H1 (cell line): ENCODE results near the gene MBOAT2. TPM values are rescaled to one million over a fixed set of nuclear protein-coding genes. Genes with fewer than 3 reads are reported as not detected.

Experiments used
- CTCF ChIA-PET: fragments of 300-600 bp; sonication (Branson Sonifier 250); formaldehyde crosslinking; loops from one replicate; lab custom pipeline; 2021; ENCODE audit not compliant: partially characterized antibody; lab: Charles Lee
- POLR2A ChIA-PET: fragments of 300-600 bp; sonication (Branson Sonifier 250); formaldehyde crosslinking; loops from one replicate; lab custom pipeline; 2021; ENCODE audit warnings: inconsistent platforms; ENCODE audit not compliant: partially characterized antibody; lab: Charles Lee
- DNase-seq, 2 experiments: peaks; one replicate each; pipeline versions ENCODE4 v3.0.0 to v3.0.0-alpha.2; 2010 to 2022; ENCODE audit warnings: low spot score in 2 of 2, low read depth in 1 of 2, mixed read lengths in 1 of 2
- FAIRE-seq: peaks from 2 replicates; lab custom pipeline; 2011; peaks lifted over from hg19 to GRCh38; lab: Jason Lieb, UNC
- H2AFZ ChIP-seq: 2 replicates; pipeline ENCODE4 v1.8.1; 2012; ENCODE audit warnings: low read length, inconsistent platforms
- H2AK5ac ChIP-seq: 2 replicates; pipeline ENCODE4 v1.6.1; 2013; ENCODE audit warnings: low read depth, low read length
- H2BK120ac ChIP-seq: replicated peaks from 2 replicates; pipeline ENCODE3; 2013; ENCODE audit warnings: low read depth, low read length, inconsistent platforms
- H2BK12ac ChIP-seq: 2 replicates; pipeline ENCODE4 v1.6.1; 2013; ENCODE audit warnings: low read depth, low read length
- H2BK15ac ChIP-seq: 2 replicates; pipeline ENCODE4 v1.6.1; 2013; ENCODE audit warnings: low read length
- H2BK20ac ChIP-seq: 2 replicates; pipeline ENCODE4 v1.6.1; 2013; ENCODE audit warnings: low read length
- H2BK5ac ChIP-seq: 2 replicates; pipeline ENCODE4 v1.6.1; 2013; ENCODE audit warnings: low read depth, low read length
- H3K14ac ChIP-seq: 2 replicates; pipeline ENCODE4 v1.6.1; 2013; ENCODE audit warnings: inconsistent platforms; ENCODE audit not compliant: insufficient read length
- H3K18ac ChIP-seq: 2 replicates; pipeline ENCODE4 v1.6.1; 2013; ENCODE audit warnings: low read length; ENCODE audit errors: extremely low read depth
- H3K23ac ChIP-seq: 2 replicates; pipeline ENCODE4 v1.6.1; 2013; ENCODE audit warnings: inconsistent platforms; ENCODE audit not compliant: insufficient read length
- H3K23me2 ChIP-seq: 2 replicates; pipeline ENCODE4 v1.6.1; 2013; ENCODE audit warnings: low read depth, low read length
- H3K27ac ChIP-seq: 2 replicates; pipeline ENCODE4 v1.6.1; 2011; ENCODE audit warnings: low read depth, low read length, inconsistent platforms
- H3K27me3 ChIP-seq, 4 experiments: replicated peaks in 1 of 4; 1 replicate in 1 of 4; 2 replicates in 3 of 4; pipeline versions ENCODE4 v1.6.1 to v1.8.1; 2011 to 2013; ENCODE audit warnings: low read length in 3 of 4, mild to moderate bottlenecking in 3 of 4, inconsistent platforms in 2 of 4, mixed read lengths in 2 of 4, moderate library complexity in 1 of 4; ENCODE audit not compliant: control insufficient read depth in 3 of 4, insufficient read depth in 3 of 4; ENCODE audit errors: extremely low read depth in 1 of 4
- H3K36me3 ChIP-seq, 4 experiments: 2 replicates each; pipeline versions ENCODE4 v1.6.1 to v1.8.1; 2011 to 2013; ENCODE audit warnings: mild to moderate bottlenecking in 4 of 4, low read length in 3 of 4, moderate library complexity in 2 of 4, control low read depth in 1 of 4, inconsistent platforms in 1 of 4; ENCODE audit not compliant: insufficient read depth in 4 of 4, control insufficient read depth in 2 of 4
- H3K4ac ChIP-seq: replicated peaks from 2 replicates; pipeline ENCODE3; 2013; ENCODE audit warnings: low read length, low read depth, mixed read lengths, inconsistent platforms; ENCODE audit not compliant: insufficient read length
- H3K4me1 ChIP-seq, 4 experiments: replicated peaks in 1 of 4; 1 replicate in 1 of 4; 2 replicates in 3 of 4; pipeline versions ENCODE4 v1.6.1 to v1.8.1; 2011 to 2013; ENCODE audit warnings: low read length in 3 of 4, inconsistent platforms in 2 of 4, mixed read lengths in 1 of 4; ENCODE audit not compliant: insufficient read depth in 4 of 4, control insufficient read depth in 3 of 4
- H3K4me2 ChIP-seq, 2 experiments: 2 replicates each; pipeline versions ENCODE4 v1.6.1 to v1.8.1; 2011 to 2013; ENCODE audit warnings: low read depth in 2 of 2, low read length in 2 of 2, control low read depth in 1 of 2, inconsistent platforms in 1 of 2, mild to moderate bottlenecking in 1 of 2; ENCODE audit not compliant: insufficient read depth in 1 of 2
- H3K4me3 ChIP-seq, 4 experiments: fragments of 200-600, 300-600 bp in 1 of 4; sonication (generic), shearing (Covaris generic), sonication (Bioruptor Twin) in 1 of 4; 2 replicates each; pipeline versions ENCODE4 v1.5.1 to v1.8.1; 2011 to 2016; ENCODE audit warnings: low read length in 4 of 4, low read depth in 3 of 4, control low read depth in 2 of 4, inconsistent platforms in 2 of 4, mild to moderate bottlenecking in 2 of 4, mixed read lengths in 1 of 4, moderate library complexity in 1 of 4; ENCODE audit not compliant: insufficient read depth in 2 of 4; ENCODE audit errors: extremely low read depth in 1 of 4
- H3K56ac ChIP-seq: replicated peaks from 2 replicates; pipeline ENCODE3; 2013; ENCODE audit warnings: low read depth, mild to moderate bottlenecking, mixed read lengths, low read length, inconsistent platforms; ENCODE audit not compliant: insufficient read length
- H3K79me1 ChIP-seq: 2 replicates; pipeline ENCODE4 v1.6.1; 2013; ENCODE audit warnings: low read depth, low read length, control low read depth
- H3K79me2 ChIP-seq, 2 experiments: 2 replicates each; pipeline versions ENCODE4 v1.6.1 to v1.8.1; 2012 to 2013; ENCODE audit warnings: low read length in 2 of 2, mild to moderate bottlenecking in 2 of 2, inconsistent platforms in 1 of 2; ENCODE audit not compliant: insufficient read depth in 2 of 2, control insufficient read depth in 1 of 2
- H3K9ac ChIP-seq, 4 experiments: replicated peaks in 1 of 4; 1 replicate in 1 of 4; 2 replicates in 3 of 4; pipeline versions ENCODE4 v1.6.1 to v1.8.1; 2011 to 2013; ENCODE audit warnings: low read depth in 3 of 4, low read length in 3 of 4, control low read depth in 2 of 4, mild to moderate bottlenecking in 2 of 4, moderate library complexity in 2 of 4, inconsistent platforms in 1 of 4; ENCODE audit errors: extremely low read depth in 1 of 4
- H3K9me3 ChIP-seq, 2 experiments: 2 replicates each; pipeline versions ENCODE4 v1.6.1 to v1.8.1; 2012 to 2013; ENCODE audit warnings: mild to moderate bottlenecking in 2 of 2, moderate library complexity in 2 of 2, control low read depth in 1 of 2, inconsistent platforms in 1 of 2, low read depth in 1 of 2, low read length in 1 of 2, mixed read lengths in 1 of 2; ENCODE audit not compliant: insufficient read depth in 2 of 2
- H4K20me1 ChIP-seq, 2 experiments: replicated peaks in 1 of 2; 2 replicates each; pipeline versions ENCODE3 to v1.8.1; 2011 to 2013; ENCODE audit warnings: inconsistent platforms in 2 of 2, low read length in 2 of 2, mild to moderate bottlenecking in 1 of 2; ENCODE audit not compliant: insufficient read depth in 2 of 2, control insufficient read depth in 1 of 2
- H4K5ac ChIP-seq: 2 replicates; pipeline ENCODE4 v1.6.1; 2013; ENCODE audit warnings: low read length, low read depth, mixed read lengths, inconsistent platforms; ENCODE audit not compliant: insufficient read length
- H4K8ac ChIP-seq: 2 replicates; pipeline ENCODE4 v1.8.0; 2013; ENCODE audit warnings: mild to moderate bottlenecking, moderate library complexity, low read length, inconsistent platforms; ENCODE audit not compliant: insufficient read depth; ENCODE audit errors: extremely low read depth
- H4K91ac ChIP-seq: replicated peaks from 2 replicates; pipeline ENCODE3; 2013; ENCODE audit warnings: low read length, mixed read lengths, inconsistent platforms; ENCODE audit not compliant: insufficient read length
- ATF3 ChIP-seq: IDR thresholded peaks from 2 replicates; pipeline ENCODE4 v1.6.1; 2011; ENCODE audit warnings: low read depth, mild to moderate bottlenecking, low read length; ENCODE audit not compliant: insufficient read depth
- BCL11A ChIP-seq, 2 experiments: IDR thresholded peaks; one replicate each; pipeline ENCODE4 v1.6.1; 2011; ENCODE audit warnings: low read depth in 2 of 2, low read length in 2 of 2, mild to moderate bottlenecking in 2 of 2
- HDAC2 ChIP-seq, 2 experiments: fragments of 300-600 bp in 1 of 2; sonication (generic) in 1 of 2; IDR thresholded peaks; 2 replicates each; pipeline ENCODE4 v1.6.1; 2011 to 2012; ENCODE audit warnings: low read depth in 2 of 2, low read length in 2 of 2, mild to moderate bottlenecking in 2 of 2, moderate library complexity in 2 of 2, borderline replicate concordance in 1 of 2, inconsistent platforms in 1 of 2
- JUND ChIP-seq: IDR thresholded peaks from 2 replicates; pipeline ENCODE4 v1.6.1; 2011; ENCODE audit warnings: mild to moderate bottlenecking, improper control_type of control experiment, low read length
- KDM4A ChIP-seq: IDR thresholded peaks from one replicate; pipeline ENCODE4 v1.7.1; 2012; ENCODE audit warnings: low read depth, mild to moderate bottlenecking, moderate library complexity, low read length, inconsistent platforms; ENCODE audit not compliant: severe bottlenecking
- KDM5A ChIP-seq: fragments of 200-600 bp; IDR thresholded peaks from 2 replicates; pipeline ENCODE4 v1.7.1; 2012; ENCODE audit warnings: mild to moderate bottlenecking, low read length, inconsistent platforms, mixed read lengths
- MAFK ChIP-seq: IDR thresholded peaks from 2 replicates; pipeline ENCODE4 v1.6.1; 2012; ENCODE audit warnings: low read depth, mild to moderate bottlenecking, improper control_type of control experiment, low read length
- SIN3A ChIP-seq, 2 experiments: IDR thresholded peaks in 1 of 2; conservative IDR thresholded peaks in 1 of 2; 2 replicates each; pipeline ENCODE4 v1.6.1; 2011 to 2012; ENCODE audit warnings: low read length in 2 of 2, improper control_type of control experiment in 1 of 2, low read depth in 1 of 2, mild to moderate bottlenecking in 1 of 2
- SP1 ChIP-seq: IDR thresholded peaks from 2 replicates; pipeline ENCODE4 v1.6.1; 2011; ENCODE audit warnings: low read depth, low read length
- TAF7 ChIP-seq: optimal IDR thresholded peaks from 2 replicates; pipeline ENCODE3; 2011; ENCODE audit warnings: low read depth, mild to moderate bottlenecking, inconsistent platforms, low read length, moderate library complexity, borderline replicate concordance
- WGBS, 2 experiments: shearing (Covaris generic) in 1 of 2; methylation state at CpG; one replicate each; pipeline versions ENCODE4 v1.1.6 to v1.1.7; 2013 to 2015; ENCODE audit warnings: low lambda C conversion rate in 2 of 2, mixed read lengths in 2 of 2, inconsistent platforms in 1 of 2, low coverage in 1 of 2, missing lambda C conversion rate in 1 of 2; ENCODE audit not compliant: insufficient replicate concordance in 2 of 2, insufficient coverage in 1 of 2, insufficient read length in 1 of 2; ENCODE audit errors: extremely low coverage in 1 of 2, missing lambda C conversion rate in 1 of 2; 5-methylcytosine and 5-hydroxymethylcytosine counted together
- polyA plus RNA-seq, 7 experiments: library from polyadenylated mRNA; depleted of rRNA in 3 of 7; stranded (reverse) in 5 of 7; unstranded in 2 of 7; fragments of >200 nt in 5 of 7; fragments of 200-250 nt in 2 of 7; gene quantifications; 1 replicate in 5 of 7; 2 replicates in 1 of 7; 4 replicates in 1 of 7; pipeline versions ENCODE4 v1.2.1 to v1.2.3, GENCODE V29; 2011 to 2013; ENCODE audit warnings: missing spikeins in 2 of 7, mixed read lengths in 2 of 7
- total RNA-seq: library from RNA; stranded (reverse); fragmentation: NEBNext Ultra II Directional; extraction: Animal tissue kit (Norgen Biotek cat#: 25700); gene quantifications from 2 replicates; pipeline ENCODE4 v1.2.1, GENCODE V29; 2021
- TF ChIP-seq, protein P1 (sequence below): IDR thresholded peaks from 2 replicates; pipeline ENCODE4 v1.6.1; 2012; ENCODE audit warnings: low read length, inconsistent platforms

MBOAT2 gene
- total and polyA plus RNA-seq, 2 of the 8 experiments (the other 6 are each of a cell fraction or from before 2014, with no cell fraction given): 11.2 to 23.4 TPM

GRCh38 chr2:8870441-8870840 lies 133.0 kb downstream of the MBOAT2 start:
- no peak overlapping the region for H2AFZ ChIP-seq
- H3K27me3 ChIP-seq: no peaks in the 10 kb centered on the region
- no peak overlapping the region for H2BK20ac ChIP-seq
- H3K9ac ChIP-seq: no peak overlapping the region
- no peak overlapping the region for H3K4me3 ChIP-seq
- H4K5ac ChIP-seq: no peak overlapping the region
- POLR2A ChIA-PET: no interaction called here
- H3K4me1 ChIP-seq: no peaks in the 10 kb centered on the region
- H4K20me1 ChIP-seq: no peaks in the 10 kb centered on the region
- no peaks in the 10 kb centered on the region; a peak in 1 of 8 replicates for H3K36me3 ChIP-seq
- DNase-seq (no peak), FAIRE-seq (no peak)
- no peak overlapping the region for H4K91ac ChIP-seq
- no peak overlapping the region for H3K4ac ChIP-seq
- no peaks in the 10 kb centered on the region for H3K79me2 ChIP-seq
- H3K9me3 ChIP-seq: no peaks in the 10 kb centered on the region
- no peak overlapping the region for H2BK12ac ChIP-seq
- 76% methylated on average over 2 of the region's 2 CpGs; no CpG with 5 or more reads in 1 of the 2 experiments for WGBS, 2 experiments
- no peak overlapping the region for H2AK5ac ChIP-seq
- H3K23ac ChIP-seq: no peak overlapping the region
- no peaks in the 10 kb centered on the region for H3K79me1 ChIP-seq
- H3K18ac ChIP-seq: no peak overlapping the region
- H3K14ac ChIP-seq: no peak overlapping the region
- no peak overlapping the region for H3K56ac ChIP-seq
- no peak overlapping the region for H2BK120ac ChIP-seq
- no peak overlapping the region for H3K4me2 ChIP-seq
- H3K27ac ChIP-seq: no peak overlapping the region
- no peak overlapping the region for H2BK5ac ChIP-seq
- no peak overlapping the region for H2BK15ac ChIP-seq
- H3K23me2 ChIP-seq: no peaks in the 10 kb centered on the region
- CTCF ChIA-PET: interaction anchor here (0.7 to 4.5 kb wide), 4 partner anchors 11 to 524 kb away, joined by 3 to 23 read pairs (median 3); no protein-coding TSS in a partner anchor
- H4K8ac ChIP-seq: no peak overlapping the region
- TF ChIP-seq SIN3A (conservative IDR thresholded peaks at IDR 0.05 in 1 of 2, IDR thresholded peaks at IDR 0.05 in 1 of 2; ENCODE audit: low read depth in 1 of 2, low read length in 2 of 2) (no peak), HDAC2 (IDR thresholded peaks at IDR 0.05; ENCODE audit: borderline replicate concordance in 1 of 2, low read depth in 2 of 2, low read length in 2 of 2) (no peak), TAF7 (no peak), BCL11A (IDR thresholded peaks at IDR 0.05; ENCODE audit: low read depth in 2 of 2, low read length in 2 of 2) (no peak), KDM4A (no peak), KDM5A (no peak), MAFK (no peak), ATF3 (no peak), SP1 (no peak), JUND (no peak)
- TF ChIP-seq, protein P1, sequence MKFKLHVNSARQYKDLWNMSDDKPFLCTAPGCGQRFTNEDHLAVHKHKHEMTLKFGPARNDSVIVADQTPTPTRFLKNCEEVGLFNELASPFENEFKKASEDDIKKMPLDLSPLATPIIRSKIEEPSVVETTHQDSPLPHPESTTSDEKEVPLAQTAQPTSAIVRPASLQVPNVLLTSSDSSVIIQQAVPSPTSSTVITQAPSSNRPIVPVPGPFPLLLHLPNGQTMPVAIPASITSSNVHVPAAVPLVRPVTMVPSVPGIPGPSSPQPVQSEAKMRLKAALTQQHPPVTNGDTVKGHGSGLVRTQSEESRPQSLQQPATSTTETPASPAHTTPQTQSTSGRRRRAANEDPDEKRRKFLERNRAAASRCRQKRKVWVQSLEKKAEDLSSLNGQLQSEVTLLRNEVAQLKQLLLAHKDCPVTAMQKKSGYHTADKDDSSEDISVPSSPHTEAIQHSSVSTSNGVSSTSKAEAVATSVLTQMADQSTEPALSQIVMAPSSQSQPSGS: no peak
